Islet precursor cell (in vitro differentiated cells): ENCODE measurements around the gene ARHGAP18.
"Not testable (repeated sequence)": the region's sequence is repeated elsewhere in the genome, so short reads cannot be mapped to it uniquely, and the experiment has no call there.

ENCODE experiments used
- DNase-seq: peaks from one replicate; pipeline ENCODE4 v3.0.0-alpha.2; 2018

The ARHGAP18 gene

DNA sequence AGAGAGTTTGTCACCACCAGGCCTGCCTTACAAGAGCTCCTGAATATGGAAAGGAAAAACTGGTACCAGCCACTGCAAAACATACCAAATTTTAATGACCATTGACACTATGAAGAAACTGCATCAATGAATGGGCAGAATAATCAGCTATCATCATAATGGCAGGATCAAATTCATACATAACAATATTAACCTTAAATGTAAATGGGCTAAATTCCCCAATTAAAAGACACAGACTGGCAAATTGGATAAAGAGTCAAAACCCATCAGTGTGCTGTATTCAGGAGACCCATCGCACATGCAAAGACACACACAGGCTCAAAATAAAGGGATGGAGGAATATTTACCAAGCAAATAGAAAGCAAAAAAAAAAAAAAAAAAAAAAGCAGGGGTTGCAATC is 139.0 kb downstream of the ARHGAP18 start:
- not testable (repeated sequence) for DNase-seq

GRCh38 chr6:129568015-129568414 is 142.0 kb downstream of the ARHGAP18 start:
- DNase-seq = no peak

DNA sequence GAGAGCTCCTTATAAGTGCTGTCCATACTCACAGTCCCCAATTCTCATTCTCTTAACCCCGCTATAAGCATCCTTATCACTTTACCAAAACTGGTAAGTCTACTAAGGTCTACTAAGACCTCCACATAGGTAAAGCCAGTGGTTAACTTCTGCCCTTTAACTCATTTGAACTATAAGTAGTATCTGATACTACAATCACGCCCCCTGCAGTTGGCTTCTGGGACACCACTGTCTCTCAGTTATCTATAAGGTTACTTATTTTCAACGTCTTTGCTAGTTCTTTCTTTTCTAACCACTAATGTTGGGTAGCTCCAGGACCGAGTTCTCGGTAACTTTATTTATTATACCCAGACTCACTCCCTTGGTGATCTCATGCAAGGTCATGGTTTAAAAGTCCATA is 142.6 kb downstream of the ARHGAP18 start:
- no peak for DNase-seq

GRCh38 chr6:129565811-129566210 is 144.2 kb downstream of the ARHGAP18 start:
- DNase-seq = no peak

DNA sequence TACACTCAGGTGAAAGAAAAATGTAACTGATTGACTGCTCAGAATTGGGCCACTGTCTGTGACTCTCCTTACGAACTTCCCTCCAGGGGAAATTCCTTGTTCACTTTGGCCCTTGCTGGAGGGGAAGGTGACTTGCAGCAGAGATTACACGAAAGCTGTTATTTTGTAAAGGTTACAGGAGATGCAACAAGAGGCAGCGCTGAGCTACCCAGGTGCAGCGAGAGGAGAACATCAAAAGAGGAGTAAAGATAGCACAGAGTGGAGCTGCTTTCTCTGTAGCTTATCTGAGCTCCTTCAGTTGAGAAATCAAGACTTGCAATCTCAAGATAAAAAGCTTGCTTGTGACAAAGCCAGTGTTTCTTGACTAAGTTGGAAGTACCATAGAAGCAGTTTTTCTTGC is 144.6 kb downstream of the ARHGAP18 start:
- peak; percentile 78 for DNase-seq

- DNase-seq = no peak
Measured at GRCh38 chr6:129558248-129558647, 151.7 kb downstream of the ARHGAP18 start.

DNA sequence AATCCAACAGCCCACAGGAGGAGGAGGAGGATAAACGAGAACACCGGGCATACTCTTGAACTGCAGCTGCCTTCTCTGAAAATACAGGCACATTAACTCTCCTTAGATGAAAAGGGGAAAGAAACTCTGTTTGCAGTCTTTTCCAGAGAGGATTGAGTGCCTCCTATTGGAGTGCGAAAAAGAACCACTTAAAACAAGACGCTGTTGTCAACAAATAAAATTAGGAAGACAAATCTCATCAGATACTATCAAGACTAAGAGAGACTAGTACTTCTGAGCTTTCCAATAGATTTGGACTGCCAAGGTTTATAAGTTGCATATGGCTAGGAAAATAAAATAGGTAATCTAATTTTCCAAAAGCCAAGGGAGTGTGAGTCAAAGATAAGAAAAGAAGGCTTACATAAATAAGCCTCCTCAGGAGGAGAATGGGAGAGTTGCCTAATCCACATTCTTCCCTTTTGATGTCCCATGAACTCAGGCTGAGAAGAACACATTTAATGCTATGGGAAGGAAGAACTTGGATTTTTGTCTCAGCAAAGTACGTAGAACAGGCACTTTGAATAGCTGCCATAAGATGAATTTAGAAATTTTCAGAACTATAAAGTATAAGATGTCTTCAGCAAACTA is 154.7 kb downstream of the ARHGAP18 start:
- DNase-seq = no peak

DNA sequence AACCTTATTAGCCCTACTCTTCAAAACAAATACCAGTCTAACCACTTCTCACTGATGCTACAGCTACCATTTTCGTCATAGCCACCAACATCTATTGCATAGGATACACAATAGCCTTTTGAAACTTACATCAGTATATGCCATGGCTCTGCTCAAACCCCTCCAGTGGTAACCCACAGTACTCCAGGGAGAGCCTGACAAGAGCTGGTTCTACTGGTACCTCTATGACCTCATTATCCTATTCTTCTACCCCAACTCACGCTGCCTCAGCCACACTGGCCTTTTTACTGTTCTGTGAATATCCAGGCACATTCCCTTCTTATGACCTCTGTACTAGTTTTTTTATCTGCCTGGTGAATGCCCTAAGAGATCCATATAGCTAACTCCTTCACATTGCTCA is 157.6 kb downstream of the ARHGAP18 start:
- peak; percentile 73 for DNase-seq

DNA sequence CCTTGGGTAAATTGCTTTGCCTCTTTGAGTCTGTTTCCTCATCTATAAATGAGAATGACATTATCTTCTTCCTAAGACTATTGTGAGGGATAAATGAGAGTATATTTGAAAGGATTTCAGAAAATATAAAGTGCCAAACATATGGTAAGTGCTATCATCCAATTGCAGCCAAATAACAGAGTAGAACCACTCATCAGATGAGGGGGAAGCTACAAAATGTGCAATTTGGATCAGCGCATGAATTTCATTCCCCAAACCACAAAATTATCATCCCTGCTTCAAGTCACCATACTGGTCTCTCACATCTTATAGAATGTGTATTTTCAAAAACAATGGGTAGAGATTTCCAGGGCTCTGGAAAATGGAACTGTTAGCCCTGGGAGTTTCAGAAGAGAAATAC is 158.5 kb downstream of the ARHGAP18 start:
- DNase-seq = no peak

GRCh38 chr6:129546702-129547101 is 163.3 kb downstream of the ARHGAP18 start:
- peak; percentile 77 for DNase-seq

GRCh38 chr6:129544892-129545612 is 164.9 kb downstream of the ARHGAP18 start:
- DNase-seq = peak; percentile 66

DNA sequence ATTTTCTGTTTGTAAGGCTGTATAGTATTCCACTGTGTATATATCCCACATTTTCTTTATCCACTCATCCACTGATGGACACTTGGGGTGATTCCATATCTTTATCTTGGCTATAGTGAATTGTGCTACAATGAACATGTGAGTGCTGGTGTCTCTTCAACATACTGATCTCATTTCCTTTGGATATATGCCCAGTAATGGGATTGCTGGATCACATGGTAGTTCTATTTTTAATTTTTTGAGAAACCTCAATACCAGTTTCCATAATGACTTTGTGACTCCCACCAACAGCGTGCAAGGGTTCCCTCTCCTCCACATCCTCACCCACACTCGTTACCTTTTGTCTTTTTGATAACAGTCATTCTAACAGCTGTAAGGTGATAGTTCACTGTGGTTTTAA is 166.0 kb downstream of the ARHGAP18 start:
- no peak for DNase-seq

GRCh38 chr6:129542705-129543104 is 167.3 kb downstream of the ARHGAP18 start:
- DNase-seq = no peak

- DNase-seq = no peak
Measured at GRCh38 chr6:129539032-129539431, 170.9 kb downstream of the ARHGAP18 start.

GRCh38 chr6:129536271-129536670 is 173.7 kb downstream of the ARHGAP18 start:
- DNase-seq = no peak

- no peak for DNase-seq
Measured at GRCh38 chr6:129534926-129535325, 175.1 kb downstream of the ARHGAP18 start.
